Subcutaneous abdominal adipose tissue (tissue), 5 donors: ENCODE data around the gene SIGLEC7.

Source experiments
- H3K27ac ChIP-seq: one replicate; pipeline ENCODE4 v1.7.0; 2013; ENCODE audit warnings: low read depth, mild to moderate bottlenecking, inconsistent platforms, low read length, moderate library complexity
- H3K27me3 ChIP-seq, 5 donors: one replicate each; pipeline ENCODE4 v1.7.0; 2013; ENCODE audit warnings: low read length in 5 of 5, inconsistent platforms in 1 of 5; ENCODE audit not compliant: control insufficient read depth in 5 of 5, insufficient read depth in 4 of 5
- H3K36me3 ChIP-seq, 5 donors: one replicate each; pipeline ENCODE4 v1.7.0; 2013; ENCODE audit warnings: low read length in 5 of 5; ENCODE audit not compliant: control insufficient read depth in 5 of 5, insufficient read depth in 5 of 5
- H3K4me1 ChIP-seq, 5 donors: one replicate each; pipeline ENCODE4 v1.7.0; 2013; ENCODE audit warnings: low read length in 5 of 5, mild to moderate bottlenecking in 3 of 5, moderate library complexity in 1 of 5; ENCODE audit not compliant: control insufficient read depth in 5 of 5, insufficient read depth in 5 of 5
- H3K4me3 ChIP-seq, 5 donors: one replicate each; pipeline ENCODE4 v1.7.0; 2013; ENCODE audit warnings: low read length in 5 of 5, low read depth in 1 of 5
- H3K9ac ChIP-seq, 5 donors: one replicate each; pipeline ENCODE4 v1.7.0; 2013; ENCODE audit warnings: low read length in 5 of 5, mild to moderate bottlenecking in 4 of 5, moderate library complexity in 3 of 5
- H3K9me3 ChIP-seq, 5 donors: one replicate each; pipeline ENCODE4 v1.7.0; 2013; ENCODE audit warnings: low read length in 5 of 5; ENCODE audit not compliant: control insufficient read depth in 5 of 5
- donor health status: healthy.
- donor health status: healthy.
- donor health status: healthy.
- donor health status: healthy.
- donor health status: healthy.

Gene SIGLEC7

DNA sequence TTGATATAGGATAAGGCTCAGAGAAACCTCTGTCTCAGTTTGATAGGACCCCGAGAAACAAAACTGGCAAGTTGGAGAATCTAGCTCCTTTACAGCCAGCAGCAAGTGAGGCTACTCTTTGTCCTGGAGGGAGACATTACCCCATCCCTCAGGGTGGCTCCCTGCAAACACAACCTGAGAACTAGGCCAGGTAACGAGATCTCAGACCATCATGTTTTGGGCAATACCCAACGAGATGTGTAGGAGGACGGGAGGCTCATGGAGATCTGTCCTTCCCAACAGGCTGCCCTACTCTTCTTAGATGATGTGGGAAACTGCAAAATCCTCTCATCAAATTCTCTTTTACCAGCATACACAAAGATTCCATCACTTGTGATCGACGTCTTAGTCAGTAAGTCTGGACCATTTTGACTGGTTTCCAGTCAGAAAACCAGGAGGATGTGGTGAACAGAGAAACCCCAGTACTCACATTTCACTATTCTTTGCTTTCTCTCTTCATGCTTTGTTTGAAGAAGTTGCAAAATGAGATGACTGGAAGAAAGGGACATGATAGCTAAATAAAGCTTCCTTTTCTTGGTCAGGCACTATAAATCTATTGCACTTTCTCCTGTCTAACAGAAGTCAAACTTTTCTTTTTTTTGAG lies 27.9 kb upstream of the SIGLEC7 start:
- H3K9ac ChIP-seq: no peak overlapping the region
- H3K4me3 ChIP-seq: no peak overlapping the region
- H3K9me3 ChIP-seq: no peaks in the 10 kb centered on the region
- peaks cover 0 to 8% (median 0%) of the 10 kb centered on the region in 5 donors for H3K27me3 ChIP-seq
- no peaks in the 10 kb centered on the region for H3K4me1 ChIP-seq
- H3K27ac ChIP-seq: no peak overlapping the region
- no peaks in the 10 kb centered on the region for H3K36me3 ChIP-seq

DNA sequence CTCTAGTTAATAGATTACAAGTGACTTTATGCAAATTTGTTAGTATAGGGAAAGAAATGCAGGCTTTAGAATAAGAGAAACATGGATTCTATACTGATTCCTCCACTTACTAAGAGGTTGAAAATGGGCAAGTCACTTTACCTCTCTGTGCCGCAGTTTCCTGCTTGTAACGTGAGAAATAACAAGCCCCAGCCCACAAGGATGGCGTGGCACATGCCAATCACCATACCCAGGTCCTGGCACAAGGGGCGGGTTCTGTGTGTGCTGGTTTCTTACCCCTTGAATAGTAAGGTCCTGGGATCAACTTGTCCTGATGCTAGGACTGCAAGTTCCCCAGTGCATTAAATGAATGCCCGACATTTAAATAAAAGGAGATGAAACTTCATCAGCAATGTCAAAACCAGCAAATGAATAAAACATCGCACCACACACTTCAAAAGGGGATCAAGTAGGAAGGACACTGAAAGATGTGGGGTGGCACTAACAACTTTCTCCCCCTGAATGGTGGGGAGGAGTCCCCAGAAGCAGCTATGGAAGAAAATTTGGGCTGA lies 25.3 kb upstream of the SIGLEC7 start:
- no peak overlapping the region for H3K9ac ChIP-seq
- peaks cover 0 to 20% (median 3%) of the 10 kb centered on the region in 5 donors for H3K4me1 ChIP-seq
- H3K9me3 ChIP-seq: no peaks in the 10 kb centered on the region
- no peak overlapping the region for H3K27ac ChIP-seq
- no peak overlapping the region for H3K4me3 ChIP-seq
- no peaks in the 10 kb centered on the region for H3K36me3 ChIP-seq
- peaks cover 0 to 8% (median 0%) of the 10 kb centered on the region in 5 donors for H3K27me3 ChIP-seq

- peaks cover 0 to 38% (median 13%) of the 10 kb centered on the region in 5 donors for H3K4me1 ChIP-seq
- H3K36me3 ChIP-seq: no peaks in the 10 kb centered on the region
- no peak overlapping the region for H3K4me3 ChIP-seq
- no peak overlapping the region for H3K27ac ChIP-seq
- H3K9me3 ChIP-seq: no peaks in the 10 kb centered on the region
- peaks cover 0 to 16% (median 2%) of the 10 kb centered on the region in 5 donors for H3K27me3 ChIP-seq
- no peak overlapping the region for H3K9ac ChIP-seq
Observed at GRCh38 chr19:51119101-51119500, 23.0 kb upstream of the SIGLEC7 start.

GRCh38 chr19:51119611-51120010 lies 22.5 kb upstream of the SIGLEC7 start:
- Histone ChIP-seq H3K27me3 (peaks cover 0 to 16% (median 4%) of the 10 kb centered on the region in 5 donors), H3K9me3 (no peaks in the 10 kb centered on the region), H3K9ac (no peak overlapping the region), H3K4me1 (peaks cover 0 to 42% (median 16%) of the 10 kb centered on the region in 5 donors), H3K36me3 (no peaks in the 10 kb centered on the region), H3K4me3 (no peak overlapping the region), H3K27ac (no peak overlapping the region)

GRCh38 chr19:51120160-51120559 lies 21.9 kb upstream of the SIGLEC7 start:
- Histone ChIP-seq H3K36me3 (no peaks in the 10 kb centered on the region), H3K9me3 (no peaks in the 10 kb centered on the region), H3K4me1 (peaks cover 0 to 47% (median 16%) of the 10 kb centered on the region in 5 donors), H3K9ac (no peak overlapping the region), H3K27me3 (peaks cover 0 to 20% (median 7%) of the 10 kb centered on the region in 5 donors), H3K27ac (no peak overlapping the region), H3K4me3 (no peak overlapping the region)

GRCh38 chr19:51121257-51121656 lies 20.8 kb upstream of the SIGLEC7 start:
- H3K9ac ChIP-seq: no peak overlapping the region
- H3K9me3 ChIP-seq: no peaks in the 10 kb centered on the region
- H3K27me3 ChIP-seq: peaks cover 0 to 17% (median 4%) of the 10 kb centered on the region in 5 donors
- no peaks in the 10 kb centered on the region for H3K36me3 ChIP-seq
- peaks cover 0 to 57% (median 16%) of the 10 kb centered on the region in 5 donors for H3K4me1 ChIP-seq
- H3K4me3 ChIP-seq: no peak overlapping the region
- no peak overlapping the region for H3K27ac ChIP-seq

DNA sequence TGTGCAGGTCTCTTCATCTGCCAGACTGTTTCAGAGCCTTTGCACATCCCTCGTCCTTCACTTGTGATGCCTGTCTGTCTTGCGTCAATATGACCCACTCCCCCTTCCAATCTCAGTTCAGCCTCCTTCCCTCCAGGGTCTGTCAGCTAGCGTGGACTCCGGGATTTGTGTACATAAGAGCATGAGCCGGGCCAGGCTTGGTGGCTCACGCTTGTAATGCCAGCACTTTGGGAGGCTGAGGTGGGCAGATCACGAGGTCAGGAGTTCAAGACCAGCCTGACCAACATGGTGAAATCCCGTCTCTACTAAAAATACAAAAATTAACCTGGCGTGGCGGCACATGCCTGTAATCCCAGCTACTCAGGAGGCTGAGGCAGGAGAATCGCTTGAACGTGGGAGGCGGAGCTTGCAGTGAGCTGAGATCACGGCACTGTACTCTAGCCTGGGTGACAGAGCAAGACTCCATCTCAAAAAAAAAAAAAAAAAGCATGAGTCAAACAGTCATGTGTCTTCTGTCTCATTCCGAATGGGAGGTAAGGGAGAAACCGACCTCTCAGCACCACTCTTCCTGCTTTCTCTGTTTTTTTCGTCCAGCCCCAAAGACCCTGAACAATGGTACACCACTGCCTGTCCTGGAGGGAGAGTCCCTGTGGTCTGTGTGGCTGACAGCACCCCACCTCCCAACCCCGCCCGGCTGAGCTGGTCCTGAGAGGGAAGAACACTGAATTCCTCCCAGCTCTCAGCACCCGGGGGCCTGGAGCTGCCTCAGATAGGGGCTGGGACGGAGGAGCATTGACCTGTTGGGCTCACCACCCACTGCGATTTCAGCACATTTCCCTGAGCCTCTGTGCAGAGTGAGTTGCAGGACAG lies 19.8 kb upstream of the SIGLEC7 start:
- H3K4me3 ChIP-seq: peak overlapping the region in 2 of 5 donors; percentile 13 to 23
- peaks cover 0 to 67% (median 22%) of the 10 kb centered on the region in 5 donors for H3K4me1 ChIP-seq
- H3K9me3 ChIP-seq: no peaks in the 10 kb centered on the region
- peak overlapping the region in 1 of 5 donors; percentile 48 for H3K9ac ChIP-seq
- H3K27me3 ChIP-seq: peaks cover 0 to 12% (median 4%) of the 10 kb centered on the region in 5 donors
- no peak overlapping the region for H3K27ac ChIP-seq
- H3K36me3 ChIP-seq: no peaks in the 10 kb centered on the region

DNA sequence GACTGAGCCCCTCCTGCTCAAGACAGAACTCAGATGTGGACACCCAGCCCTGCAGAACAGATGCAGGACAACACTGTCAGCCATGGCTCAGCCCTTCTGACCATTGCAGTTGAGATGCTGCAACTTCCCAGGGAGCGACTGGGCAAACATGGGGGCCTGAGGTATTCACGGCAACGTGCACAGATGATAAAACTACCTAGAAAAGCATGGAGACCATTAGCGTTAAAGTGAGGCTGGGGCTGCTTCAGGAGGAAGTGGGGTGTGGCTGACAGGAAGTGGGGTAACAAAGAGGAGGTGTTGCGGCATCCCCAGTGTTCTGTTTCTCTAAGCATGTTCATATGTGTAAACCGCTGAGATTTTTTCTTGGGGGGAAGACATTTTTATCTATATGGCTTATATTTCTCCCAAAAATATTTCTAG lies 18.7 kb upstream of the SIGLEC7 start:
- Histone ChIP-seq H3K27me3 (peaks cover 0 to 12% (median 4%) of the 10 kb centered on the region in 5 donors), H3K9me3 (no peaks in the 10 kb centered on the region), H3K36me3 (no peaks in the 10 kb centered on the region), H3K9ac (no peak overlapping the region), H3K4me3 (no peak overlapping the region), H3K4me1 (peaks cover 0 to 75% (median 26%) of the 10 kb centered on the region in 5 donors), H3K27ac (no peak overlapping the region)

DNA sequence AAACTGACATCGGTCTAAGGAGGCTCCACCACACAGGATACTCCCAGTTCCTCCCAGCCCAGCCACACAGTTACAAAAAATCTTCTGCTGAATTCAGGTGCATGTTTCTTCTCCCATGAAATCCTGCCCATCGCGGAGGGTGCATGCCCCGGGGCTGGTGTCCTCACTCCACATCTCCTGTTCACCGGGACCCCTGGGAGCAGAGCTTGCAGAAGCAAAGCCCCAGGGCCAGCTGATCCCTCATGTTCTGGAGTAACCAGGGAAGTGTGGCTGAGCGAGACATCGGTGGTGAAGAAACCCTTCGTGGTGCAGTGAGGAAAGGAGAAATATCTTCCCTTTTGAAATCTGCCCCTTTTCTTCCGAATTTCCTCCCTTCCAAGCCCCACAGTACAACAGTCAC lies 18.3 kb upstream of the SIGLEC7 start:
- Histone ChIP-seq H3K27ac (no peak overlapping the region), H3K4me1 (peaks cover 0 to 79% (median 30%) of the 10 kb centered on the region in 5 donors)

DNA sequence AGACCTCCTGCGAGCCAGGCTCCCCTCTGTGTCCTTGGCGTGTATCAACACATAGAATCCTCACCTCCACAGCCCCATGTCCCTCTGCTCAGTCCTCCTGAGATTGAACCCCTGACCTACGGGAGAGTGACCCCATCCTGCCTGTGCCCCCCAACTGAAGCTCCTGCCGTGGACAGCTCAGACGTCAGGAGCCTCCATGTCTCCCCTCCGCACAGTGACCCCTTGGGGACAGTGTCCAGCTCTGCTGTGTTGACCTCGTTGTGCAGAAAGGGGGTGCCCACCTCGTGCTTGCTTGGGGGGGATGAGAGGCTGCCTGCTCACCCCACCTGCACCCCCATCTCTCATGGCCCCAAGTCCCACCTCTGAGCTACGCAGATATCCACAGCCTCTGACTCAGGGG lies 17.9 kb upstream of the SIGLEC7 start:
- peaks cover 0 to 12% (median 4%) of the 10 kb centered on the region in 5 donors for H3K27me3 ChIP-seq
- H3K27ac ChIP-seq: no peak overlapping the region
- no peak overlapping the region for H3K9ac ChIP-seq
- peaks cover 0 to 80% (median 32%) of the 10 kb centered on the region in 5 donors for H3K4me1 ChIP-seq
- no peaks in the 10 kb centered on the region for H3K9me3 ChIP-seq
- H3K4me3 ChIP-seq: peak overlapping the region in 1 of 5 donors; percentile 2
- no peaks in the 10 kb centered on the region for H3K36me3 ChIP-seq

More for the DNA sequence above, 18.3 kb upstream of the SIGLEC7 start:
- Histone ChIP-seq H3K36me3 (no peaks in the 10 kb centered on the region), H3K4me3 (peak overlapping the region in 1 of 5 donors; percentile 2), H3K9ac (no peak overlapping the region), H3K27me3 (peaks cover 0 to 12% (median 4%) of the 10 kb centered on the region in 5 donors), H3K9me3 (no peaks in the 10 kb centered on the region)
